Keratinocyte (primary cell): ENCODE measurements around the gene TMEM163.

Source experiments
- CTCF ChIP-seq, 3 experiments: IDR thresholded peaks in 1 of 3; conservative IDR thresholded peaks in 1 of 3; optimal IDR thresholded peaks in 1 of 3; 2 replicates in 2 of 3; 3 replicates in 1 of 3; pipeline versions ENCODE3 to v1.5.1; 2011; ENCODE audit warnings: low read length in 3 of 3, mild to moderate bottlenecking in 3 of 3, moderate library complexity in 2 of 3, control low read depth in 1 of 3, inconsistent platforms in 1 of 3; ENCODE audit not compliant: insufficient read depth in 2 of 3; ENCODE audit errors: extremely low read depth in 1 of 3
- EZH2 ChIP-seq: IDR thresholded peaks from one replicate; pipeline ENCODE4 v1.6.1; 2012; ENCODE audit warnings: inconsistent platforms, mild to moderate bottlenecking, low read length, moderate library complexity

GRCh38 chr2:134621939-134622705, 96.7 kb downstream of the TMEM163 start:
- TF ChIP-seq CTCF (optimal IDR thresholded peaks at IDR 0.05 in 1 of 3, IDR thresholded peaks at IDR 0.05 in 1 of 3, conservative IDR thresholded peaks at IDR 0.05 in 1 of 3; ENCODE audit: extremely low read depth in 1 of 3, insufficient read depth in 2 of 3, low read length in 3 of 3) (no peak), EZH2 (no peak)
